A673 (cell line): ENCODE data around the gene CSKMT. TPM values are rescaled to one million over a fixed set of nuclear protein-coding genes. Genes with fewer than 3 reads are reported as not detected.

Source experiments
- BruUV-seq: library from RNA; stranded (reverse); fragments of 400-500 nt; replicated peaks from 2 replicates; lab custom pipeline; 2021; lab: Mats Ljungman, UMichigan
- CTCF ChIA-PET: fragments of 300-600 bp; sonication (Branson Sonifier 250); formaldehyde crosslinking; loops from one replicate; lab custom pipeline; 2022; ENCODE audit warnings: antibody characterized with exemption; lab: Charles Lee
- POLR2A ChIA-PET: fragments of 300-600 bp; sonication (Branson Sonifier 250); formaldehyde crosslinking; loops from one replicate; lab custom pipeline; 2022; ENCODE audit warnings: antibody characterized with exemption; ENCODE audit not compliant: low non-redundant PET; lab: Charles Lee
- DNase-seq: peaks from one replicate; pipeline ENCODE4 v3.0.0-alpha.2; 2015; ENCODE audit warnings: low spot score
- H3K27ac ChIP-seq: fragments of 200-600 bp; sonication (generic); 2 replicates; pipeline ENCODE4 v1.5.1; 2016; ENCODE audit warnings: mixed run types, low read depth, mild to moderate bottlenecking, mixed read lengths, antibody characterized with exemption, low read length; ENCODE audit not compliant: poor library complexity, severe bottlenecking
- H3K27me3 ChIP-seq: fragments of 200-600 bp; sonication (generic); replicated peaks from 2 replicates; pipeline ENCODE4 v1.6.1; 2017; ENCODE audit warnings: mixed run types, low read depth, mild to moderate bottlenecking, mixed read lengths, antibody characterized with exemption, low read length; ENCODE audit not compliant: insufficient read depth, poor library complexity
- H3K36me3 ChIP-seq: fragments of 200-600 bp; sonication (generic); 2 replicates; pipeline ENCODE4 v1.6.1; 2016; ENCODE audit warnings: mixed run types, mild to moderate bottlenecking, mixed read lengths, antibody characterized with exemption, low read length; ENCODE audit not compliant: insufficient read depth, poor library complexity, severe bottlenecking
- H3K4me1 ChIP-seq: fragments of 200-600 bp; sonication (generic); 2 replicates; pipeline ENCODE4 v1.6.1; 2017; ENCODE audit warnings: mixed run types, mild to moderate bottlenecking, mixed read lengths, antibody characterized with exemption, low read length; ENCODE audit not compliant: insufficient read depth, poor library complexity, severe bottlenecking
- H3K4me3 ChIP-seq: fragments of 200-600 bp; sonication (generic); 2 replicates; pipeline ENCODE4 v1.5.1; 2016; ENCODE audit warnings: low read depth, mixed run types, mild to moderate bottlenecking, mixed read lengths, low read length; ENCODE audit not compliant: poor library complexity, severe bottlenecking
- H3K9me3 ChIP-seq: fragments of 200-600 bp; sonication (generic); 2 replicates; pipeline ENCODE4 v1.6.1; 2016; ENCODE audit warnings: mixed run types, low read depth, mild to moderate bottlenecking, mixed read lengths, antibody characterized with exemption, low read length; ENCODE audit not compliant: poor library complexity, severe bottlenecking
- EZH2 ChIP-seq: fragments of 200-600 bp; sonication (generic); IDR thresholded peaks from 2 replicates; pipeline ENCODE4 v1.6.1; 2017; ENCODE audit warnings: borderline replicate concordance, low read depth, mild to moderate bottlenecking, mixed read lengths, antibody characterized with exemption, low read length; ENCODE audit not compliant: poor library complexity, severe bottlenecking
- intact Hi-C: fragments of 100-400 bp; cut with micrococcal nuclease; formaldehyde crosslinking; loops from one replicate; pipeline ENCODE4 v1.10.0; 2022; ENCODE audit not compliant: unreplicated experiment
- total RNA-seq: library from RNA; stranded (reverse); gene quantifications from 2 replicates; pipeline ENCODE4 v1.2.3, GENCODE V29; 2021
- TF ChIP-seq, protein P1 (sequence below): fragments of 300-800, 200-600 bp; sonication (generic); conservative IDR thresholded peaks from 2 replicates; pipeline ENCODE4 v1.5.1; 2017; ENCODE audit warnings: low read depth, mild to moderate bottlenecking, antibody characterized with exemption, low read length, moderate library complexity, mixed read lengths

Gene CSKMT
- total RNA-seq, 1 experiment from 2014 or later: 68.8 TPM

GRCh38 chr11:62627713-62628112 lies 37.4 kb upstream of the CSKMT start:
- DNase-seq: no peak
- POLR2A ChIA-PET: interaction anchor here (0.5 kb wide), 1 partner anchor 19 kb away, joined by 9 read pairs; the partner anchor contains the start of gene GANAB
- peaks cover 81% of the 10 kb centered on the region for H3K36me3 ChIP-seq
- CTCF ChIA-PET: no interaction called here
- H3K9me3 ChIP-seq: no peaks in the 10 kb centered on the region
- no peaks in the 10 kb centered on the region for H3K27me3 ChIP-seq
- no peak overlapping the region for H3K4me3 ChIP-seq
- intact Hi-C loops: no loop called here
- no peak for TF ChIP-seq EZH2
- TF ChIP-seq, protein P1, sequence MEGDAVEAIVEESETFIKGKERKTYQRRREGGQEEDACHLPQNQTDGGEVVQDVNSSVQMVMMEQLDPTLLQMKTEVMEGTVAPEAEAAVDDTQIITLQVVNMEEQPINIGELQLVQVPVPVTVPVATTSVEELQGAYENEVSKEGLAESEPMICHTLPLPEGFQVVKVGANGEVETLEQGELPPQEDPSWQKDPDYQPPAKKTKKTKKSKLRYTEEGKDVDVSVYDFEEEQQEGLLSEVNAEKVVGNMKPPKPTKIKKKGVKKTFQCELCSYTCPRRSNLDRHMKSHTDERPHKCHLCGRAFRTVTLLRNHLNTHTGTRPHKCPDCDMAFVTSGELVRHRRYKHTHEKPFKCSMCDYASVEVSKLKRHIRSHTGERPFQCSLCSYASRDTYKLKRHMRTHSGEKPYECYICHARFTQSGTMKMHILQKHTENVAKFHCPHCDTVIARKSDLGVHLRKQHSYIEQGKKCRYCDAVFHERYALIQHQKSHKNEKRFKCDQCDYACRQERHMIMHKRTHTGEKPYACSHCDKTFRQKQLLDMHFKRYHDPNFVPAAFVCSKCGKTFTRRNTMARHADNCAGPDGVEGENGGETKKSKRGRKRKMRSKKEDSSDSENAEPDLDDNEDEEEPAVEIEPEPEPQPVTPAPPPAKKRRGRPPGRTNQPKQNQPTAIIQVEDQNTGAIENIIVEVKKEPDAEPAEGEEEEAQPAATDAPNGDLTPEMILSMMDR: 0 out of 2 replicates have a peak, but pooled peaks have one; percentile 11
- H3K27ac ChIP-seq: no peak overlapping the region
- BruUV-seq: no TSS peak
- no peaks in the 10 kb centered on the region for H3K4me1 ChIP-seq

GRCh38 chr11:62632492-62632891 lies 32.6 kb upstream of the CSKMT start:
- BruUV-seq: no TSS peak
- H3K4me1 ChIP-seq: no peaks in the 10 kb centered on the region
- no peak overlapping the region for H3K27ac ChIP-seq
- TF ChIP-seq EZH2: no peak
- TF ChIP-seq, protein P1: no peak
- no peaks in the 10 kb centered on the region for H3K9me3 ChIP-seq
- no peak overlapping the region for H3K4me3 ChIP-seq
- POLR2A ChIA-PET: no interaction called here
- H3K36me3 ChIP-seq: peaks cover 99% of the 10 kb centered on the region
- DNase-seq: no peak
- CTCF ChIA-PET: no interaction called here
- intact Hi-C loops: no loop called here
- no peaks in the 10 kb centered on the region for H3K27me3 ChIP-seq

DNA sequence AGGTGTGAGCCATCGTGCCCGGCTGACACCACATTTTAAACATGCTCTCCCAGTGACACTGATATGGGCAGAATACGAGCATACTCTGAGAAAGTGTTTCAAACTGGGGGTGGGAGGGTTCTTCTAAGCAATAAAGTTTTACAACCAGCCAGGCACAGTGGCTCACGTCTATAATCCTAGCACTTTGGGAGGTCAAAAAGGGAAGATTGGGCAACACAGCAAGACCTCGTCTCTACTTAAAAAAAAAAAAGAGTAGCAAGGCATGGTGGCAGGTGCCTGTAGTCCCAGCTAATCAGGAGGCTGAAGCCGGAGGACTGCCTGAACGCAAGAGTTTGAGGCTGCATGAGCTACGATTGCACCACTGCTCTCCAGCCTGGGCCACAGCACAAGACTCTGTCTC lies 20.9 kb upstream of the CSKMT start:
- ChIA-PET CTCF (no interaction called here), POLR2A (no interaction called here)
- Histone ChIP-seq H3K4me1 (peaks cover 8% of the 10 kb centered on the region), H3K4me3 (no peak overlapping the region), H3K27ac (no peak overlapping the region), H3K27me3 (no peaks in the 10 kb centered on the region), H3K9me3 (no peaks in the 10 kb centered on the region), H3K36me3 (peaks cover 43% of the 10 kb centered on the region)
- intact Hi-C loops: no loop called here
- DNase-seq: no peak
- BruUV-seq: no TSS peak
- no peak for TF ChIP-seq EZH2
- TF ChIP-seq, protein P1: no peak
